NT2/D1 (cell line): ENCODE data around the gene CLIP4.

ENCODE experiments used
- YY1 ChIP-seq: IDR thresholded peaks from 2 replicates; pipeline ENCODE4 v1.6.1; 2011; ENCODE audit not compliant: insufficient read length, insufficient read depth
- ZNF274 ChIP-seq: IDR thresholded peaks from 2 replicates; pipeline ENCODE4 v1.6.1; 2011; ENCODE audit warnings: mild to moderate bottlenecking, low read depth, low read length

GRCh38 chr2:29112379-29112778, 2.8 kb upstream of the CLIP4 start:
- TF ChIP-seq YY1, result no peak
- no peak for TF ChIP-seq ZNF274
